HG02642 (cell line): ENCODE results near the gene MINK1.

Experiments
- ATAC-seq: cut with Tn5 transposase; IDR thresholded peaks from one replicate; pipeline ENCODE4 v1.9.1; 2021; ENCODE audit warnings: mild to moderate bottlenecking; ENCODE audit not compliant: unreplicated experiment, poor library complexity

MINK1 gene

DNA sequence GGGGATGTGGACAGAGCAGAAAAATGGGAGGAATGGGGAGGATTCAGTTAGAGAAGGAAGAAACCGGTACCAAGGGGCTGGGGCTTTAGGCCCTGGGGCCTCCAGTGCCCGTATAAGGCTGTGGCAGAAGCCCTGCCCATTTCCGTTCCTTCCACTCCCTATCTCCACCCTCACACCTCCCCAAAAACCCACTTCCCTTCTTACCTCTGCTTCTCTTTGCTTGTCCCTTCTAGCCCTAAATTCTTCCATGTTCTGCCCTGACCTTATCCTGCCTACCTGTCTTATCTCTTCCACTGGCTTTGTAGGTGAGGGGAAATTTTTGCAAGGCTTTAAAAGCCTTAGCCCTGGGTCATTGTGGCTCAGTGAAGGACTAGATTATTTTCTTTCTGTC is 111.0 kb downstream of the MINK1 start:
- ATAC-seq: no peak

GRCh38 chr17:4944554-4945175 is 111.5 kb downstream of the MINK1 start:
- no peak for ATAC-seq

- ATAC-seq: no peak
Observed at GRCh38 chr17:4945176-4945943, 112.2 kb downstream of the MINK1 start.

DNA sequence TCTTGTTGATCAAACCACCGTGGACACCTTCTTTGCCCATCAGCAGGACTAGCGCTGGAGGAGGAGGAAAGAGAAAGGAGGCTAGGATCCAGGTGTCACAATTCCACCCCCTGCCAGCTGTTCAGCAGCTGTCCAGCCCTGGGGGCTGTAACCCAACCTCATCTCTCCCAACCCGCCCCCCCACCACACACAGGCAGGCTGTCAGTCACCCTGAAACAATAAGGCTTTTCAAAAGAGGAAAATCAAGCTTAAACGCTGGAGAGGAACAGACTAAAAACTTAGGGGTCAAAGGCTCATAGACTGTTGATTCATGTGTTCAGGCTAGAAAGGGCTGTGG is 112.8 kb downstream of the MINK1 start:
- ATAC-seq: no peak

DNA sequence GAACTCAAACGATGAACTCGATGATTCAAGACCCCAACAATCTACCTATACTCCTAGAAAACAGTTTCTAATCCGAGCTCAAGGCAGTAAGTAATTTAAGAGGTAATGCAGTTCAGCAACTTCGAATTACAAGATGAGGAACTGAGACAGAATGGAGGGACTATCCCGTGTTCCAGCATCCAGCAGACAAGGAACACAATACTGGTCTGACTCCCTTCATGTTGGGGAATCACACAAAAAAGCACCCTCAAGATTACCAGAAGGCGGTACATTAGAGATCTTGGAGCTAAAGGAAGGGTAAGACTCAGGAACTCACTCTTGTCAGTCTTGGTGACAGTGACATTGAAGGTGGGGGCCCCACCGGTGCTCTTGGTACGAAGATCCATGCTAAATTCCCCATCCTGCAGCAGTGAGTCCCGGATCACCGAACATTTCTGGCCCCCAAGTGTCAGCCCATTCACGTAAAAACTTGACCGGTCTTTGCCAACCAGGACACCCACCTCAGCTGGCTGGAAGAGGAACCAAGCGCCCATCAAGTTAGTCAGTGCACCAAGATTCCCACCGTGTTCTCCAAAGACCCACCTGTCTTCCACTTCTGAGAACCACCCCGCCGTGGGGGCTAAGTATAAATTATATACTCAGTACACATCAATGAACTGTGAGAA is 113.3 kb downstream of the MINK1 start:
- no peak for ATAC-seq

GRCh38 chr17:4947010-4947410 is 113.9 kb downstream of the MINK1 start:
- ATAC-seq: no peak
